ENCODE measurements around the gene ADTRP. TPM values are rescaled to one million over a fixed set of nuclear protein-coding genes. Genes with fewer than 3 reads are reported as not detected.

The ADTRP gene
- total and polyA plus RNA-seq, 10 donors, result 1.00 to 7.4 (median 2.0) TPM

- intact Hi-C loops (cut with DNase I; ENCODE audit: low total_unique reads), result no loop called here
- no peak overlapping the region for H3K4me3 ChIP-seq
- peaks cover 0 to 6% (median 0%) of the 10 kb centered on the region in 6 donors for H3K4me1 ChIP-seq
- H3K36me3 ChIP-seq, result no peaks in the 10 kb centered on the region
- 81 to 84% (median 83%) methylated on average over 4 of the region's 4 CpGs for whole genome bisulfite sequencing, 5 donors
- H3K9me3 ChIP-seq, result no peaks in the 10 kb centered on the region
- TF ChIP-seq POLR2A (IDR thresholded peaks at IDR 0.05), result no peak
- H3K27ac ChIP-seq, result peak overlapping the region in 2 of 8 donors; percentile 32 to 40
- H3K27me3 ChIP-seq (replicated peaks in 1 of 7), result no peaks in the 10 kb centered on the region
- DNase-seq, result no peak
These were observed 15.7 kb downstream of the ADTRP start for GRCh38 chr6:11762794-11763459.

- no peak for DNase-seq
- 76 to 97% (median 92%) methylated on average over 4 of the region's 4 CpGs for WGBS, 5 donors
- TF ChIP-seq POLR2AphosphoS5 (IDR thresholded peaks at IDR 0.05) (no peak), CTCF (IDR thresholded peaks at IDR 0.05 in 8 of 11, conservative IDR thresholded peaks at IDR 0.05 in 3 of 11) (no peak), POLR2A (IDR thresholded peaks at IDR 0.05) (no peak)
- Histone ChIP-seq H3K27ac (no peak overlapping the region), H3K4me1 (peaks cover 0 to 6% (median 0%) of the 10 kb centered on the region in 6 donors), H3K9me3 (peaks cover 0 to 7% (median 0%) of the 10 kb centered on the region in 8 donors), H3K27me3 (replicated peaks in 1 of 7) (no peaks in the 10 kb centered on the region), H3K36me3 (no peaks in the 10 kb centered on the region), H3K4me3 (no peak overlapping the region)
- intact Hi-C loops (cut with DNase I; ENCODE audit: low total_unique reads), result no loop called here
These were observed 16.6 kb downstream of the ADTRP start for GRCh38 chr6:11761744-11762620.

GRCh38 chr6:11760015-11760473 lies 18.6 kb downstream of the ADTRP start:
- no peak for DNase-seq
- H3K9me3 ChIP-seq, result peaks cover 0 to 7% (median 0%) of the 10 kb centered on the region in 8 donors
- no peak overlapping the region for H3K27ac ChIP-seq
- TF ChIP-seq CTCF (IDR thresholded peaks at IDR 0.05 in 8 of 11, conservative IDR thresholded peaks at IDR 0.05 in 3 of 11), result no peak
- no peak for TF ChIP-seq POLR2A (IDR thresholded peaks at IDR 0.05)
- TF ChIP-seq POLR2AphosphoS5 (IDR thresholded peaks at IDR 0.05), result no peak
- no peaks in the 10 kb centered on the region for H3K36me3 ChIP-seq
- H3K4me1 ChIP-seq, result peaks cover 0 to 6% (median 0%) of the 10 kb centered on the region in 6 donors
- WGBS, 5 donors, result 41 to 56% (median 50%) methylated on average over 6 of the region's 6 CpGs
- intact Hi-C loops (cut with DNase I; ENCODE audit: low total_unique reads), result no loop called here
- no peak overlapping the region for H3K4me3 ChIP-seq
- H3K27me3 ChIP-seq (replicated peaks in 1 of 7), result no peaks in the 10 kb centered on the region

GRCh38 chr6:11758878-11759277 lies 19.7 kb downstream of the ADTRP start:
- WGBS, 5 donors, result 74 to 85% (median 80%) methylated on average over 4 of the region's 4 CpGs
- Histone ChIP-seq H3K27ac (no peak overlapping the region), H3K36me3 (no peaks in the 10 kb centered on the region), H3K27me3 (replicated peaks in 1 of 7) (no peaks in the 10 kb centered on the region), H3K4me3 (no peak overlapping the region), H3K4me1 (peaks cover 0 to 6% (median 0%) of the 10 kb centered on the region in 6 donors), H3K9me3 (peaks cover 0 to 7% (median 0%) of the 10 kb centered on the region in 8 donors)
- intact Hi-C loops (cut with DNase I; ENCODE audit: low total_unique reads), result no loop called here
- DNase-seq, result no peak
- TF ChIP-seq POLR2A (IDR thresholded peaks at IDR 0.05), result no peak

- intact Hi-C loops (cut with DNase I; ENCODE audit: low total_unique reads), result no loop called here
- WGBS, 5 donors, result 55 to 94% (median 84%) methylated on average over 1 of the region's 1 CpG
- H3K27ac ChIP-seq, result no peak overlapping the region
- DNase-seq, result no peak
- no peaks in the 10 kb centered on the region for H3K27me3 ChIP-seq (replicated peaks in 1 of 7)
- no peak for TF ChIP-seq CTCF (IDR thresholded peaks at IDR 0.05 in 8 of 11, conservative IDR thresholded peaks at IDR 0.05 in 3 of 11)
- no peak for TF ChIP-seq POLR2A (IDR thresholded peaks at IDR 0.05)
- no peak for TF ChIP-seq POLR2AphosphoS5 (IDR thresholded peaks at IDR 0.05)
- no peaks in the 10 kb centered on the region for H3K36me3 ChIP-seq
- H3K4me1 ChIP-seq, result peaks cover 0 to 6% (median 0%) of the 10 kb centered on the region in 6 donors
- peaks cover 0 to 7% (median 0%) of the 10 kb centered on the region in 8 donors for H3K9me3 ChIP-seq
- no peak overlapping the region for H3K4me3 ChIP-seq
These were observed 21.9 kb downstream of the ADTRP start for GRCh38 chr6:11756726-11757125.
